Epidermal melanocyte (primary cell): ENCODE data around the gene CCDC78.
"Not testable (repeated sequence)": the region's sequence is repeated elsewhere in the genome, so short reads cannot be mapped to it uniquely, and the experiment has no call there.

Experiments
- DNase-seq: peaks from one replicate; pipeline ENCODE4 v3.0.0; 2011; ENCODE audit warnings: low spot score; ENCODE audit not compliant: insufficient read length

The CCDC78 gene

GRCh38 chr16:694187-694862, 31.9 kb downstream of the CCDC78 start:
- no peak for DNase-seq

GRCh38 chr16:693766-694165, 32.5 kb downstream of the CCDC78 start:
- DNase-seq = no peak

- DNase-seq = no peak
Observed at GRCh38 chr16:693364-693763, 32.9 kb downstream of the CCDC78 start.

- peak; percentile 16 for DNase-seq
Observed at GRCh38 chr16:692356-693108, 33.7 kb downstream of the CCDC78 start.

GRCh38 chr16:691242-691641, 35.0 kb downstream of the CCDC78 start:
- DNase-seq = not testable (repeated sequence)

- no peak for DNase-seq
Observed at GRCh38 chr16:689175-689897, 36.9 kb downstream of the CCDC78 start.

GRCh38 chr16:687499-687898, 38.7 kb downstream of the CCDC78 start:
- no peak for DNase-seq

- DNase-seq = no peak
Observed at GRCh38 chr16:686459-687260, 39.6 kb downstream of the CCDC78 start.

- no peak for DNase-seq
Observed at GRCh38 chr16:685967-686366, 40.3 kb downstream of the CCDC78 start.

- DNase-seq = no peak
Observed at GRCh38 chr16:684961-685696, 41.1 kb downstream of the CCDC78 start.

GRCh38 chr16:684071-684794, 42.0 kb downstream of the CCDC78 start, which contains the start of gene JMJD8:
TSS of gene JMJD8 (minus strand) at chr16:684334. CDS start at chr16:684319, 15 bp downstream.
- DNase-seq = peak; percentile 99

- no peak for DNase-seq
Observed at GRCh38 chr16:683396-684070, 42.7 kb downstream of the CCDC78 start.

GRCh38 chr16:682493-683395, 43.5 kb downstream of the CCDC78 start:
- no peak for DNase-seq

GRCh38 chr16:681746-682427, 44.4 kb downstream of the CCDC78 start:
- DNase-seq = no peak

GRCh38 chr16:680967-681745, 45.1 kb downstream of the CCDC78 start:
- no peak for DNase-seq

- DNase-seq = no peak
Observed at GRCh38 chr16:680625-680945, 45.7 kb downstream of the CCDC78 start.
